Ishikawa (cell line): ENCODE results near the gene SLC35G3.

Experiments used
- CEBPB ChIP-seq: IDR thresholded peaks from 2 replicates; pipeline ENCODE4 v1.6.1; 2012
- CREB1 ChIP-seq: IDR thresholded peaks from 2 replicates; pipeline ENCODE4 v1.6.1; 2012; ENCODE audit warnings: low read depth
- EGR1 ChIP-seq: IDR thresholded peaks from 2 replicates; pipeline ENCODE4 v1.6.1; 2012
- EP300 ChIP-seq: IDR thresholded peaks from 2 replicates; pipeline ENCODE4 v1.6.1; 2012; ENCODE audit warnings: borderline replicate concordance
- FOXM1 ChIP-seq: IDR thresholded peaks from 2 replicates; pipeline ENCODE4 v1.6.1; 2012; ENCODE audit warnings: low read depth, borderline replicate concordance
- MAX ChIP-seq: IDR thresholded peaks from 2 replicates; pipeline ENCODE4 v1.6.1; 2012
- NFIC ChIP-seq: IDR thresholded peaks from 2 replicates; pipeline ENCODE4 v1.6.1; 2012
- RAD21 ChIP-seq: IDR thresholded peaks from 2 replicates; pipeline ENCODE4 v1.6.1; 2012; ENCODE audit warnings: low read depth
- REST ChIP-seq: IDR thresholded peaks from 2 replicates; pipeline ENCODE4 v1.6.1; 2012; ENCODE audit warnings: low read depth, mild to moderate bottlenecking
- TAF1 ChIP-seq: IDR thresholded peaks from 2 replicates; pipeline ENCODE4 v1.6.1; 2012; ENCODE audit warnings: low read depth, mild to moderate bottlenecking
- TCF12 ChIP-seq: IDR thresholded peaks from 2 replicates; pipeline ENCODE4 v1.6.1; 2012; ENCODE audit warnings: low read depth
- USF1 ChIP-seq: IDR thresholded peaks from 2 replicates; pipeline ENCODE4 v1.6.1; 2012
- YY1 ChIP-seq: IDR thresholded peaks from 2 replicates; pipeline ENCODE4 v1.6.1; 2012; ENCODE audit warnings: low read depth
- ZBTB7A ChIP-seq: IDR thresholded peaks from 2 replicates; pipeline ENCODE4 v1.6.1; 2012; ENCODE audit warnings: low read depth

GRCh38 chr17:35229638-35230037, 35.4 kb upstream of the SLC35G3 start:
- TF ChIP-seq MAX (no peak), EGR1 (no peak), EP300 (no peak), REST (no peak), NFIC (no peak), CEBPB (no peak), CREB1 (no peak), FOXM1 (no peak), RAD21 (no peak), TAF1 (no peak), YY1 (no peak), TCF12 (no peak), USF1 (no peak), ZBTB7A (no peak)
